Measurements from ENCODE around the gene LYZL2. TPM values are rescaled to one million over a fixed set of nuclear protein-coding genes. Genes with fewer than 3 reads are reported as not detected.

LYZL2 gene
- total RNA-seq, 4 donors from 2014 or later, result not detected

DNA sequence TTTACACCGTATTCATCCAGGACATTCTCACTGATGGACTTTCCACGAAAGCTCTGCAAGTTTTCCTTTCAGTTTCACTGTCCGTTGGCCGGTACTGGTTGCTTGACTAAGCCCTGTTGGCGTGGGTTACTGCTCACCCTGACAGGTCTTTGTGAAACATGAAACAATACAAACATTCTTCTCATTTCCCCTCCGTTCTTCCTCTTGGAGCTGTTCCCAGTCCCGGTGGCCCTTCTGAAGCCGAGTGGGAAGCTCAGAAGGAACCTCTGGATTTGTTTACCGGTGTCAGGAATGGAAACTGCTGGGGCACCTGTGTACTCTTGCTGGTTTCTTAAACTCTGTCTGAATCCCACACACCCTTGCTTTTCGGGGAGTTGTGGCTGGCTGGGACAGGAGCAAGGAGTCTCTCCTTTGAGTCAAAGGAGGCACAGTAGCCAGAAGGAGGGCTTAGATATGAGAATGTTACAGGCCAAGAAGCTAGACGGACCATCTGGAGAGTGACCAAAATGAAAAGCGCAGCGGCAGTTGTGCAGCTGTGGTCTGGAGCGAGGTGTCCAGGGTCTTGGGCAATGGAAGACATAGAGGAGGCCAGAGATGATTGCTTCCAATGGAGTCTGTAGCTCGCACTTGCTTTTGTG is 45.7 kb downstream of the LYZL2 start:
- H3K9me3 ChIP-seq, result no peaks in the 10 kb centered on the region
- H3K27ac ChIP-seq (replicated peaks in 1 of 4), result peak overlapping the region; percentile 54 to 79 (median 74)
- peaks cover 20 to 25% (median 22%) of the 10 kb centered on the region in 4 donors for H3K4me1 ChIP-seq
- H3K4me3 ChIP-seq, result peak overlapping the region; percentile 25 to 51 (median 45)
- DNase-seq (ENCODE audit: extremely low spot score), result peak; percentile 94
- intact Hi-C loops (cut with DNase I), result no loop called here
- no peaks in the 10 kb centered on the region for H3K36me3 ChIP-seq
- peak; percentile 32 to 62 for TF ChIP-seq POLR2AphosphoS5 (IDR thresholded peaks at IDR 0.05)
- no peak for TF ChIP-seq CTCF (IDR thresholded peaks at IDR 0.05)
- no peaks in the 10 kb centered on the region for H3K27me3 ChIP-seq
- WGBS, result 26% methylated on average over 15 of the region's 15 CpGs

DNA sequence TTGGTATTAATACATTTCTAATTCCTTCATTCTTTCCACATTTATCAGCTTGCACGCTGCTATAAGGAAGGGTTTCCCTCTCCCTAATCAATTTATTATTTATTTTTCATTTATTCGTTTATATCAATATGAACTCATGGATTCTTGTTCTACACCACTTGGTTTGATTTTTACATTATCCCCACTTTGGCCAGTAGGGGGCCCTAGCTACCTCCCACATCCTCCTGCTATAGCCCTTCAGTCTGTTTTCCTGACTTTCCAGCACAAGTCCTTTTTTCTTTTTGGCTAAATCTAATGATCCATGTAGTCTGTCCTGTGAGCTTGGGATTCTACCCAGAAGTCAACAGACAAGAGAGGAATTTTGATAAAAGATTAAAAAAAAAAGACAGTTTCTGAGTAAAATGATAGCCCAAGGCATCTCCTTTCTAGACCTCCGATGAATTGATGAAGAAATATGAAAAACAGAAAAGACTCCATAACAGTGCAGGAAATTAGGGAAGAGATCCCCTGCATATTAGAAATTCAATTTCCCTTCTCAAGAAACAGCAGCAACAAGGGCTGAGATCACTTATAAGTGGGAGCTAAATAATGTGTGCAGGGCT is 47.7 kb downstream of the LYZL2 start:
- DNase-seq (ENCODE audit: extremely low spot score), result no peak
- WGBS, result 45% methylated on average over 3 of the region's 3 CpGs
- intact Hi-C loops (cut with DNase I), result no loop called here
- no peaks in the 10 kb centered on the region for H3K9me3 ChIP-seq
- H3K36me3 ChIP-seq, result no peaks in the 10 kb centered on the region
- no peak overlapping the region for H3K27ac ChIP-seq (replicated peaks in 1 of 4)
- peaks cover 16 to 25% (median 20%) of the 10 kb centered on the region in 4 donors for H3K4me1 ChIP-seq
- no peak overlapping the region for H3K4me3 ChIP-seq
- TF ChIP-seq CTCF (IDR thresholded peaks at IDR 0.05) (peak; percentile 40 to 61 (median 40)), EP300 (IDR thresholded peaks at IDR 0.05) (no peak), POLR2A (IDR thresholded peaks at IDR 0.05; ENCODE audit: low read depth) (no peak), POLR2AphosphoS5 (IDR thresholded peaks at IDR 0.05) (no peak)
- H3K27me3 ChIP-seq, result no peaks in the 10 kb centered on the region

GRCh38 chr10:30580676-30581075 is 48.9 kb downstream of the LYZL2 start:
- Histone ChIP-seq H3K27ac (replicated peaks in 1 of 4) (no peak overlapping the region), H3K9me3 (no peaks in the 10 kb centered on the region), H3K4me1 (peaks cover 16 to 25% (median 20%) of the 10 kb centered on the region in 4 donors), H3K4me3 (no peak overlapping the region), H3K27me3 (no peaks in the 10 kb centered on the region), H3K36me3 (no peaks in the 10 kb centered on the region)
- DNase-seq (ENCODE audit: extremely low spot score), result no peak
- intact Hi-C loops (cut with DNase I), result no loop called here
- TF ChIP-seq POLR2A (IDR thresholded peaks at IDR 0.05; ENCODE audit: low read depth), result no peak
- no peak for TF ChIP-seq EP300 (IDR thresholded peaks at IDR 0.05)
- TF ChIP-seq POLR2AphosphoS5 (IDR thresholded peaks at IDR 0.05), result no peak
- no peak for TF ChIP-seq CTCF (IDR thresholded peaks at IDR 0.05)
- 87% methylated on average over 5 of the region's 5 CpGs for WGBS

DNA sequence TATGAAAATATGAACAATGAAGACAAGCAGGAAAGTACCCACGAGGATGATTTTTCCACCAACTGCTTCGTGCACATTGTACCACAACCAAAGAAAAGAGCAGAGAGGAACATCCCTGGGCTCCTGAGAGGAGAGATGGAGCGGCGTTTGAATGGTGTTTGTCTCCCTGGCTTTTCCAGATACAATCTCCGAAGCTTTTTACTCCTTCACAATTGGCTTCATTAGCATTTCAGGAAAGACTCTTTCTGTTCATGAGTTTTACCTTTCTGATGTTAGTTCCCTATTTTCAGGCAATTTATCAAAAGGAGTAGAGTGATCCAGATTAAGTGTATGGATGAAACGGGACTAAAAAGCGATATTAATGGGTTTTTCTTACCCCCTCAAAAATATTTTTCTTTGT is 49.3 kb downstream of the LYZL2 start:
- DNase-seq (ENCODE audit: extremely low spot score), result no peak
- Histone ChIP-seq H3K27me3 (no peaks in the 10 kb centered on the region), H3K27ac (replicated peaks in 1 of 4) (no peak overlapping the region), H3K4me3 (no peak overlapping the region), H3K36me3 (no peaks in the 10 kb centered on the region), H3K9me3 (no peaks in the 10 kb centered on the region), H3K4me1 (peaks cover 16 to 25% (median 20%) of the 10 kb centered on the region in 4 donors)
- intact Hi-C loops (cut with DNase I), result no loop called here
- TF ChIP-seq CTCF (IDR thresholded peaks at IDR 0.05) (no peak), POLR2A (IDR thresholded peaks at IDR 0.05; ENCODE audit: low read depth) (no peak), POLR2AphosphoS5 (IDR thresholded peaks at IDR 0.05) (no peak), EP300 (IDR thresholded peaks at IDR 0.05) (no peak)
- WGBS, result 93% methylated on average over 7 of the region's 7 CpGs
